Esophagus squamous epithelium (tissue), 5 donors: Measurements from ENCODE around the gene RCOR2. TPM values are rescaled to one million over a fixed set of nuclear protein-coding genes. Genes with fewer than 3 reads are reported as not detected.
A peak's percentile ranks its signal among the peaks of the same experiment; 100 is the strongest.

Source experiments
- DNase-seq: peaks from one replicate; lab custom pipeline; 2025; lab: John Stamatoyannopoulos, UW
- H3K27ac ChIP-seq, 4 donors: fragments of 200-600 bp; sonication (generic); one replicate each; pipeline ENCODE4 v1.5.1; 2016 to 2019; ENCODE audit warnings: mild to moderate bottlenecking in 1 of 4
- H3K27me3 ChIP-seq, 4 donors: fragments of 200-600 bp; sonication (generic); 1 replicate in 3 of 4; 2 replicates in 1 of 4; pipeline versions ENCODE4 v1.5.1 to v1.6.0; 2017 to 2021; ENCODE audit warnings: antibody characterized with exemption in 1 of 4
- H3K36me3 ChIP-seq, 3 donors: fragments of 200-600 bp; sonication (generic); one replicate each; pipeline ENCODE4 v1.5.1; 2016 to 2019
- H3K4me1 ChIP-seq, 3 donors: fragments of 200-600 bp; sonication (generic); one replicate each; pipeline ENCODE4 v1.5.1; 2017 to 2019
- H3K4me3 ChIP-seq, 4 donors: fragments of 200-600 bp; sonication (generic); 1 replicate in 3 of 4; 2 replicates in 1 of 4; pipeline ENCODE4 v1.5.1; 2016 to 2019; ENCODE audit warnings: mild to moderate bottlenecking in 2 of 4, moderate library complexity in 1 of 4
- H3K9me3 ChIP-seq, 3 donors: fragments of 200-600 bp; sonication (generic); one replicate each; pipeline ENCODE4 v1.5.1; 2016 to 2019
- CTCF ChIP-seq, 6 experiments: fragments of 450-650 bp in 4 of 6; fragments of 200-600 bp in 2 of 6; sonication (generic) in 2 of 6; IDR thresholded peaks; one replicate each; pipeline ENCODE4 v1.5.1; 2016 to 2019; ENCODE audit warnings: antibody characterized with exemption in 6 of 6, mild to moderate bottlenecking in 4 of 6, moderate library complexity in 4 of 6
- POLR2A ChIP-seq, 4 donors: fragments of 450-650 bp; IDR thresholded peaks; one replicate each; pipeline ENCODE4 v1.6.1; 2017; ENCODE audit warnings: antibody characterized with exemption in 4 of 4, mild to moderate bottlenecking in 4 of 4, moderate library complexity in 3 of 4
- WGBS, 2 donors: methylation state at CpG; one replicate each; pipeline ENCODE4 v1.1.5; 2018; 5-methylcytosine and 5-hydroxymethylcytosine counted together
- intact Hi-C: fragments of 100-400 bp; cut with DNase I; formaldehyde crosslinking; loops from one replicate; pipeline ENCODE4 v1.15.0; 2022
- total RNA-seq, 4 donors: library from RNA; depleted of rRNA; stranded (reverse); fragments of >200 nt; gene quantifications; one replicate each; pipeline ENCODE4 v1.1.0, GENCODE V29; 2016
- donor health status: DM: yes; HTN: yes; CAD: no.

Gene RCOR2
- total RNA-seq, 4 donors from 2014 or later: 0.19 to 0.49 (median 0.22) TPM; not detected in 1

- H3K36me3 ChIP-seq: peaks cover 38 to 78% (median 49%) of the 10 kb centered on the region in 3 donors
- 85 to 86% methylated on average over 10 to 24 of the region's 46 CpGs for WGBS, 2 donors
- H3K4me3 ChIP-seq: no peak overlapping the region
- intact Hi-C loops: no loop called here
- no peak overlapping the region for H3K27ac ChIP-seq
- TF ChIP-seq POLR2A (IDR thresholded peaks at IDR 0.05) (no peak), CTCF (IDR thresholded peaks at IDR 0.05) (no peak)
- peaks cover 0 to 30% (median 5%) of the 10 kb centered on the region in 3 donors for H3K4me1 ChIP-seq
- no peak for DNase-seq
- H3K27me3 ChIP-seq: no peaks in the 10 kb centered on the region
- H3K9me3 ChIP-seq: no peaks in the 10 kb centered on the region
Measured at GRCh38 chr11:63908631-63909401, 8.1 kb downstream of the RCOR2 start.

- H3K4me3 ChIP-seq: no peak overlapping the region
- TF ChIP-seq POLR2A (IDR thresholded peaks at IDR 0.05) (no peak), CTCF (IDR thresholded peaks at IDR 0.05) (no peak)
- H3K4me1 ChIP-seq: peaks cover 0 to 30% (median 5%) of the 10 kb centered on the region in 3 donors
- H3K36me3 ChIP-seq: peaks cover 45 to 86% (median 57%) of the 10 kb centered on the region in 3 donors
- no peak overlapping the region for H3K27ac ChIP-seq
- DNase-seq: no peak
- 78 to 83% methylated on average over 9 to 11 of the region's 21 CpGs for WGBS, 2 donors
- intact Hi-C loops: no loop called here
- no peaks in the 10 kb centered on the region for H3K9me3 ChIP-seq
- no peaks in the 10 kb centered on the region for H3K27me3 ChIP-seq
Measured at GRCh38 chr11:63907808-63908530, 9.0 kb downstream of the RCOR2 start.

GRCh38 chr11:63907063-63907462 lies 9.9 kb downstream of the RCOR2 start:
- TF ChIP-seq POLR2A (IDR thresholded peaks at IDR 0.05) (no peak), CTCF (IDR thresholded peaks at IDR 0.05) (no peak)
- no peaks in the 10 kb centered on the region for H3K9me3 ChIP-seq
- peaks cover 0 to 30% (median 5%) of the 10 kb centered on the region in 3 donors for H3K4me1 ChIP-seq
- no peak overlapping the region for H3K27ac ChIP-seq
- no peaks in the 10 kb centered on the region for H3K27me3 ChIP-seq
- 73 to 100% methylated on average over 2 to 5 of the region's 6 CpGs for WGBS, 2 donors
- intact Hi-C loops: no loop called here
- DNase-seq: no peak
- peaks cover 54 to 95% (median 66%) of the 10 kb centered on the region in 3 donors for H3K36me3 ChIP-seq
- no peak overlapping the region for H3K4me3 ChIP-seq

GRCh38 chr11:63906585-63906984 lies 10.4 kb downstream of the RCOR2 start:
- WGBS, 2 donors: 80 to 91% methylated on average over 3 to 4 of the region's 7 CpGs
- intact Hi-C loops: no loop called here
- no peak overlapping the region for H3K4me3 ChIP-seq
- H3K4me1 ChIP-seq: peaks cover 0 to 30% (median 5%) of the 10 kb centered on the region in 3 donors
- no peak for DNase-seq
- H3K9me3 ChIP-seq: no peaks in the 10 kb centered on the region
- H3K36me3 ChIP-seq: peaks cover 56 to 100% (median 66%) of the 10 kb centered on the region in 3 donors
- TF ChIP-seq POLR2A (IDR thresholded peaks at IDR 0.05) (no peak), CTCF (IDR thresholded peaks at IDR 0.05) (peak in 1 of 6 experiments; percentile 12)
- no peak overlapping the region for H3K27ac ChIP-seq
- H3K27me3 ChIP-seq: no peaks in the 10 kb centered on the region

GRCh38 chr11:63906087-63906486 lies 10.9 kb downstream of the RCOR2 start:
- Histone ChIP-seq H3K27ac (no peak overlapping the region), H3K9me3 (no peaks in the 10 kb centered on the region), H3K36me3 (peaks cover 56 to 100% (median 66%) of the 10 kb centered on the region in 3 donors), H3K4me1 (peaks cover 0 to 29% (median 5%) of the 10 kb centered on the region in 3 donors), H3K4me3 (no peak overlapping the region), H3K27me3 (no peaks in the 10 kb centered on the region)
- DNase-seq: no peak
- TF ChIP-seq POLR2A (IDR thresholded peaks at IDR 0.05): no peak
- no peak for TF ChIP-seq CTCF (IDR thresholded peaks at IDR 0.05)
- intact Hi-C loops: no loop called here
- WGBS, 2 donors: 81 to 100% methylated on average over 2 to 3 of the region's 4 CpGs
